Spinal cord (tissue), 10 donors: ENCODE data around the gene UQCC5. TPM values are rescaled to one million over a fixed set of nuclear protein-coding genes. Genes with fewer than 3 reads are reported as not detected.

Experiments
- DNase-seq, 6 donors: peaks; one replicate each; pipeline versions ENCODE4 v3.0.0 to v3.0.0-alpha.2; 2013 to 2015; ENCODE audit warnings: low spot score in 6 of 6, low read depth in 4 of 6
- H3K27ac ChIP-seq: one replicate; pipeline ENCODE4 v1.5.1; 2013; ENCODE audit warnings: low read depth, low read length, control low read depth
- H3K27me3 ChIP-seq: one replicate; pipeline ENCODE4 v1.6.1; 2013; ENCODE audit warnings: low read length; ENCODE audit not compliant: control insufficient read depth, insufficient read depth
- H3K36me3 ChIP-seq: one replicate; pipeline ENCODE4 v1.6.1; 2013; ENCODE audit warnings: low read length; ENCODE audit not compliant: control insufficient read depth, insufficient read depth
- H3K4me1 ChIP-seq: one replicate; pipeline ENCODE4 v1.6.1; 2013; ENCODE audit warnings: low read length; ENCODE audit not compliant: control insufficient read depth, insufficient read depth
- H3K4me3 ChIP-seq: one replicate; pipeline ENCODE4 v1.5.1; 2013; ENCODE audit warnings: low read depth, low read length, control low read depth
- H3K9me3 ChIP-seq: one replicate; pipeline ENCODE4 v1.6.1; 2013; ENCODE audit warnings: low read length; ENCODE audit not compliant: control insufficient read depth, insufficient read depth
- WGBS: methylation state at CpG from one replicate; pipeline ENCODE4 v1.1.5; 2013; ENCODE audit warnings: missing lambda C conversion rate; ENCODE audit not compliant: insufficient coverage; 5-methylcytosine and 5-hydroxymethylcytosine counted together
- polyA plus RNA-seq, 2 donors: library from polyadenylated mRNA; unstranded; fragments of 120-200 nt; gene quantifications; one replicate each; pipeline ENCODE4 v1.2.1, GENCODE V29; 2013; ENCODE audit not compliant: insufficient read length in 2 of 2
- small RNA-seq: library from RNA; depleted of rRNA; stranded (forward); fragments of <200 nt; gene quantifications from one replicate; pipeline ENCODE3, GENCODE V24; 2014; ENCODE audit warnings: low replicate concordance
- total RNA-seq, 2 donors: library from RNA; depleted of rRNA in 1 of 2; stranded (reverse); fragments of 120-200 nt in 1 of 2; fragments of >200 nt in 1 of 2; gene quantifications; one replicate each; pipeline versions ENCODE4 v1.2.3 to v1.2.4, GENCODE V29; 2013 to 2014
- donor health status: healthy.

The UQCC5 gene
- total and polyA plus RNA-seq, 4 donors: 2.8 to 21.9 (median 20.8) TPM

- Histone ChIP-seq H3K27me3 (no peaks in the 10 kb centered on the region), H3K4me1 (peaks cover 5% of the 10 kb centered on the region), H3K27ac (no peak overlapping the region), H3K9me3 (no peaks in the 10 kb centered on the region), H3K4me3 (no peak overlapping the region), H3K36me3 (peaks cover 36% of the 10 kb centered on the region)
- WGBS: 90% methylated on average over 3 of the region's 4 CpGs
- DNase-seq: no peak
Measured at GRCh38 chr3:52561028-52561747, 24.8 kb downstream of the UQCC5 start.

GRCh38 chr3:52563984-52564383, 27.6 kb downstream of the UQCC5 start:
- Histone ChIP-seq H3K27ac (no peak overlapping the region), H3K4me1 (no peaks in the 10 kb centered on the region), H3K4me3 (no peak overlapping the region), H3K27me3 (no peaks in the 10 kb centered on the region), H3K36me3 (peaks cover 35% of the 10 kb centered on the region), H3K9me3 (no peaks in the 10 kb centered on the region)
- WGBS: 82% methylated on average over 2 of the region's 2 CpGs
- DNase-seq: no peak

GRCh38 chr3:52568069-52568468, 31.7 kb downstream of the UQCC5 start:
- H3K27me3 ChIP-seq: no peaks in the 10 kb centered on the region
- no peaks in the 10 kb centered on the region for H3K4me1 ChIP-seq
- H3K4me3 ChIP-seq: no peak overlapping the region
- peaks cover 27% of the 10 kb centered on the region for H3K36me3 ChIP-seq
- H3K9me3 ChIP-seq: no peaks in the 10 kb centered on the region
- DNase-seq: no peak
- no peak overlapping the region for H3K27ac ChIP-seq
- 100% methylated on average over 2 of the region's 2 CpGs for WGBS

- Histone ChIP-seq H3K27me3 (no peaks in the 10 kb centered on the region), H3K4me3 (no peak overlapping the region), H3K27ac (no peak overlapping the region), H3K4me1 (no peaks in the 10 kb centered on the region), H3K36me3 (peaks cover 23% of the 10 kb centered on the region), H3K9me3 (no peaks in the 10 kb centered on the region)
- 100% methylated on average over 3 of the region's 4 CpGs for WGBS
- no peak for DNase-seq
Measured at GRCh38 chr3:52570076-52570475, 33.7 kb downstream of the UQCC5 start.

GRCh38 chr3:52572221-52572620, 35.8 kb downstream of the UQCC5 start:
- Histone ChIP-seq H3K9me3 (no peaks in the 10 kb centered on the region), H3K4me3 (no peak overlapping the region), H3K27me3 (no peaks in the 10 kb centered on the region), H3K36me3 (peaks cover 31% of the 10 kb centered on the region), H3K27ac (no peak overlapping the region), H3K4me1 (no peaks in the 10 kb centered on the region)
- DNase-seq: no peak
- WGBS: 73% methylated on average over 3 of the region's 6 CpGs

GRCh38 chr3:52574056-52574965, 37.9 kb downstream of the UQCC5 start:
- H3K4me3 ChIP-seq: no peak overlapping the region
- no peak for DNase-seq
- WGBS: 75% methylated on average over 1 of the region's 6 CpGs
- H3K27ac ChIP-seq: peak overlapping the region; percentile 25
- H3K4me1 ChIP-seq: no peaks in the 10 kb centered on the region
- H3K36me3 ChIP-seq: peaks cover 43% of the 10 kb centered on the region
- H3K27me3 ChIP-seq: no peaks in the 10 kb centered on the region
- no peaks in the 10 kb centered on the region for H3K9me3 ChIP-seq

Small RNA genes lying within 50 kb of the gene (small RNA-seq; reads per million reads assigned to genes)
- gene RNU6-856P: not detected
- not detected for gene RNU6ATAC16P

Other genes with a start within 250 kb of the UQCC5 start
- 1 to 10 TPM; 3.6 to 6.5 TPM for gene GLYCTK, start 248.8 kb upstream of the UQCC5 start, total RNA-seq
- 10 to 100 TPM; 11.6 to 20.1 TPM for gene GLYCTK, start 248.8 kb upstream of the UQCC5 start, polyA plus RNA-seq
- gene DNAH1, start 220.3 kb upstream of the UQCC5 start, total RNA-seq: 1 to 10 TPM; 4.2 to 9.8 TPM
- gene DNAH1, start 220.3 kb upstream of the UQCC5 start, polyA plus RNA-seq: 10 to 100 TPM in 1 of 2 donors, 1 to 10 TPM in 1; 10.0 to 12.9 TPM
- gene BAP1, start 126.6 kb upstream of the UQCC5 start, total RNA-seq: 10 to 100 TPM; 63.3 to 67.7 TPM
- gene BAP1, start 126.6 kb upstream of the UQCC5 start, polyA plus RNA-seq: 100 to 1,000 TPM in 1 of 2 donors, 10 to 100 TPM in 1; 97.7 to 101 TPM
- gene PHF7, start 125.9 kb upstream of the UQCC5 start, total RNA-seq: 1 to 10 TPM; 7.5 to 9.1 TPM
- gene PHF7, start 125.9 kb upstream of the UQCC5 start, polyA plus RNA-seq: 1 to 10 TPM; 7.5 to 9.8 TPM
- 10 to 100 TPM in 1 of 2 donors, 1 to 10 TPM in 1; 6.3 to 26.6 TPM for gene SEMA3G, start 91.5 kb upstream of the UQCC5 start, total RNA-seq
- 10 to 100 TPM; 18.0 to 19.8 TPM for gene SEMA3G, start 91.5 kb upstream of the UQCC5 start, polyA plus RNA-seq
- gene TNNC1, start 82.6 kb upstream of the UQCC5 start, total RNA-seq: 10 to 100 TPM in 1 of 2 donors, 1 to 10 TPM in 1; 3.3 to 17.9 TPM
- 1 to 10 TPM in 1 of 2 donors, not detected in 1; 6.1 TPM for gene TNNC1, start 82.6 kb upstream of the UQCC5 start, polyA plus RNA-seq
- 10 to 100 TPM; 91.5 to 93.0 TPM for gene NISCH, start 81.0 kb upstream of the UQCC5 start, total RNA-seq
- gene NISCH, start 81.0 kb upstream of the UQCC5 start, polyA plus RNA-seq: 100 to 1,000 TPM; 133 to 161 TPM
- 10 to 100 TPM; 38.3 to 79.7 TPM for gene STAB1, start 41.3 kb upstream of the UQCC5 start, total RNA-seq
- gene STAB1, start 41.3 kb upstream of the UQCC5 start, polyA plus RNA-seq: 10 to 100 TPM; 34.5 to 38.3 TPM
- 10 to 100 TPM; 33.6 to 83.3 TPM for gene NT5DC2, start 2.7 kb upstream of the UQCC5 start, total RNA-seq
- gene NT5DC2, start 2.7 kb upstream of the UQCC5 start, polyA plus RNA-seq: 100 to 1,000 TPM; 204 to 205 TPM
- 100 to 1,000 TPM in 1 of 2 donors, 10 to 100 TPM in 1; 71.9 to 105 TPM for gene PBRM1, start 149.3 kb downstream of the UQCC5 start, total RNA-seq
- 10 to 100 TPM; 35.9 to 46.9 TPM for gene PBRM1, start 149.3 kb downstream of the UQCC5 start, polyA plus RNA-seq
- gene GNL3, start 149.4 kb downstream of the UQCC5 start, total RNA-seq: 10 to 100 TPM; 63.7 to 74.7 TPM
- 10 to 100 TPM; 65.0 to 75.6 TPM for gene GNL3, start 149.4 kb downstream of the UQCC5 start, polyA plus RNA-seq
- 100 to 1,000 TPM in 1 of 2 donors, 10 to 100 TPM in 1; 96.0 to 114 TPM for gene GLT8D1, start 169.2 kb downstream of the UQCC5 start, total RNA-seq
- 100 to 1,000 TPM; 102 to 104 TPM for gene GLT8D1, start 169.2 kb downstream of the UQCC5 start, polyA plus RNA-seq
- gene SPCS1, start 169.5 kb downstream of the UQCC5 start, total RNA-seq: 10 to 100 TPM; 56.0 to 82.0 TPM
- gene SPCS1, start 169.5 kb downstream of the UQCC5 start, polyA plus RNA-seq: 100 to 1,000 TPM; 148 to 150 TPM
- 10 to 100 TPM; 41.4 to 47.3 TPM for gene NEK4, start 234.3 kb downstream of the UQCC5 start, total RNA-seq
- gene NEK4, start 234.3 kb downstream of the UQCC5 start, polyA plus RNA-seq: 10 to 100 TPM; 30.8 to 35.4 TPM
- under 1 TPM in 1 of 2 donors, not detected in 1; 0.44 TPM for gene ITIH1, start 241.0 kb downstream of the UQCC5 start, total RNA-seq
- under 1 TPM in 1 of 2 donors, not detected in 1; 0.15 TPM for gene ITIH1, start 241.0 kb downstream of the UQCC5 start, polyA plus RNA-seq